ENCODE data around the gene TXNDC5.
"Not testable (repeated sequence)": the region's sequence is repeated elsewhere in the genome, so short reads cannot be mapped to it uniquely, and the experiment has no call there.

The TXNDC5 gene

GRCh38 chr6:7896465-7896987 lies 14.1 kb downstream of the TXNDC5 start:
- TF ChIP-seq ZFX (IDR thresholded peaks at IDR 0.05) (no peak), CTCF (conservative IDR thresholded peaks at IDR 0.05) (no peak)
- H3K27ac ChIP-seq = no peak overlapping the region

GRCh38 chr6:7895125-7895423 lies 15.5 kb downstream of the TXNDC5 start:
- TF ChIP-seq ZFX (IDR thresholded peaks at IDR 0.05) = no peak
- TF ChIP-seq CTCF (conservative IDR thresholded peaks at IDR 0.05) = no peak
- peak overlapping the region; percentile 38 for H3K27ac ChIP-seq

GRCh38 chr6:7894262-7895124 lies 16.1 kb downstream of the TXNDC5 start:
- peak overlapping the region; percentile 38 for H3K27ac ChIP-seq
- no peak for TF ChIP-seq CTCF (conservative IDR thresholded peaks at IDR 0.05)
- TF ChIP-seq ZFX (IDR thresholded peaks at IDR 0.05) = no peak

- no peak overlapping the region for H3K27ac ChIP-seq
- no peak for TF ChIP-seq CTCF (conservative IDR thresholded peaks at IDR 0.05)
- TF ChIP-seq ZFX (IDR thresholded peaks at IDR 0.05) = no peak
These were observed 17.2 kb downstream of the TXNDC5 start for GRCh38 chr6:7893342-7893741.

GRCh38 chr6:7892367-7892766 lies 18.2 kb downstream of the TXNDC5 start:
- H3K27ac ChIP-seq = not testable (repeated sequence)

- no peak for TF ChIP-seq ZFX (IDR thresholded peaks at IDR 0.05)
- H3K27ac ChIP-seq = no peak overlapping the region
These were observed 19.3 kb downstream of the TXNDC5 start for GRCh38 chr6:7891078-7891872.

GRCh38 chr6:7888587-7889357 lies 21.8 kb downstream of the TXNDC5 start:
- no peak overlapping the region for H3K27ac ChIP-seq

More at GRCh38 chr6:7888587-7889357, 21.8 kb downstream of the TXNDC5 start:
- TF ChIP-seq CTCF (conservative IDR thresholded peaks at IDR 0.05) (no peak), ZFX (IDR thresholded peaks at IDR 0.05) (no peak)

Data from C4-2B (cell line).